GM10266 (cell line): ENCODE data around the gene ARFIP2.

Experiments
- DNase-seq: peaks from one replicate; pipeline ENCODE4 v3.0.0; 2012; ENCODE audit errors: extremely low spot score
- CTCF ChIP-seq: IDR thresholded peaks from 2 replicates; pipeline ENCODE4 v1.5.1; 2012; ENCODE audit warnings: mild to moderate bottlenecking, low read depth; ENCODE audit not compliant: control insufficient read depth, insufficient read depth; ENCODE audit errors: missing control alignments

ARFIP2 gene

GRCh38 chr11:6489306-6489705 is 8.2 kb upstream of the ARFIP2 start:
- DNase-seq, result no peak
- no peak for TF ChIP-seq CTCF

- no peak for DNase-seq
- TF ChIP-seq CTCF, result no peak
Observed at GRCh38 chr11:6488821-6489220, 7.7 kb upstream of the ARFIP2 start.

GRCh38 chr11:6488342-6488741 is 7.2 kb upstream of the ARFIP2 start:
- no peak for TF ChIP-seq CTCF
- no peak for DNase-seq

- DNase-seq, result no peak
- no peak for TF ChIP-seq CTCF
Observed at GRCh38 chr11:6486938-6487337, 5.8 kb upstream of the ARFIP2 start.

- DNase-seq, result no peak
- TF ChIP-seq CTCF, result no peak
Observed at GRCh38 chr11:6486256-6486655, 5.1 kb upstream of the ARFIP2 start.

- TF ChIP-seq CTCF, result no peak
- DNase-seq, result no peak
Observed at GRCh38 chr11:6485661-6486060, 4.5 kb upstream of the ARFIP2 start.

GRCh38 chr11:6483015-6483414 is 1.9 kb upstream of the ARFIP2 start:
- DNase-seq, result no peak
- no peak for TF ChIP-seq CTCF
